ENCODE measurements around the gene ANXA5.

The ANXA5 gene

GRCh38 chr4:121712001-121712651 lies 15.3 kb upstream of the ANXA5 start:
- DNase-seq (ENCODE audit: low read depth in 2 of 3, low spot score in 1 of 3), result no peak

GRCh38 chr4:121711263-121712000 lies 14.7 kb upstream of the ANXA5 start:
- peak in 1 of 3 donors; percentile 47 for DNase-seq (ENCODE audit: low read depth in 2 of 3, low spot score in 1 of 3)

GRCh38 chr4:121709766-121710405 lies 13.1 kb upstream of the ANXA5 start:
- no peak for DNase-seq (ENCODE audit: low read depth in 2 of 3, low spot score in 1 of 3)

GRCh38 chr4:121707344-121707743 lies 10.6 kb upstream of the ANXA5 start:
- no peak for DNase-seq (ENCODE audit: low read depth in 2 of 3, low spot score in 1 of 3)

- DNase-seq (ENCODE audit: low read depth in 2 of 3, low spot score in 1 of 3), result peak; percentile 45 to 67 (median 46)
Measured at GRCh38 chr4:121706595-121707021, 9.8 kb upstream of the ANXA5 start.

- no peak for DNase-seq (ENCODE audit: low read depth in 2 of 3, low spot score in 1 of 3)
Measured at GRCh38 chr4:121705521-121705920, 8.7 kb upstream of the ANXA5 start.

GRCh38 chr4:121702136-121702535 lies 5.4 kb upstream of the ANXA5 start:
- DNase-seq (ENCODE audit: low read depth in 2 of 3, low spot score in 1 of 3), result no peak

GRCh38 chr4:121701263-121701662 lies 4.5 kb upstream of the ANXA5 start:
- DNase-seq (ENCODE audit: low read depth in 2 of 3, low spot score in 1 of 3), result no peak

- DNase-seq (ENCODE audit: low read depth in 2 of 3, low spot score in 1 of 3), result no peak
Measured at GRCh38 chr4:121698236-121698671, 1.5 kb upstream of the ANXA5 start.

GRCh38 chr4:121697564-121697963 lies 784 bp upstream of the ANXA5 start:
- DNase-seq (ENCODE audit: low read depth in 2 of 3, low spot score in 1 of 3), result no peak

GRCh38 chr4:121696170-121696580 lies 605 bp downstream of the ANXA5 start:
- DNase-seq (ENCODE audit: low read depth in 2 of 3, low spot score in 1 of 3), result peak; percentile 40 to 60 (median 45)

- no peak for DNase-seq (ENCODE audit: low read depth in 2 of 3, low spot score in 1 of 3)
Measured at GRCh38 chr4:121693886-121694285, 2.9 kb downstream of the ANXA5 start.

- no peak for DNase-seq (ENCODE audit: low read depth in 2 of 3, low spot score in 1 of 3)
Measured at GRCh38 chr4:121693450-121693849, 3.3 kb downstream of the ANXA5 start.

- no peak for DNase-seq (ENCODE audit: low read depth in 2 of 3, low spot score in 1 of 3)
Measured at GRCh38 chr4:121692261-121692660, 4.5 kb downstream of the ANXA5 start.

- DNase-seq (ENCODE audit: low read depth in 2 of 3, low spot score in 1 of 3), result no peak
Measured at GRCh38 chr4:121690001-121690400, 6.8 kb downstream of the ANXA5 start.

GRCh38 chr4:121688701-121689100 lies 8.1 kb downstream of the ANXA5 start:
- DNase-seq (ENCODE audit: low read depth in 2 of 3, low spot score in 1 of 3), result no peak

GRCh38 chr4:121688261-121688660 lies 8.5 kb downstream of the ANXA5 start:
- no peak for DNase-seq (ENCODE audit: low read depth in 2 of 3, low spot score in 1 of 3)

GRCh38 chr4:121686255-121686654 lies 10.5 kb downstream of the ANXA5 start:
- no peak for DNase-seq (ENCODE audit: low read depth in 2 of 3, low spot score in 1 of 3)

GRCh38 chr4:121685257-121685656 lies 11.5 kb downstream of the ANXA5 start:
- DNase-seq (ENCODE audit: low read depth in 2 of 3, low spot score in 1 of 3), result no peak

- no peak for DNase-seq (ENCODE audit: low read depth in 2 of 3, low spot score in 1 of 3)
Measured at GRCh38 chr4:121684561-121684960, 12.2 kb downstream of the ANXA5 start.

- DNase-seq (ENCODE audit: low read depth in 2 of 3, low spot score in 1 of 3), result no peak
Measured at GRCh38 chr4:121684016-121684415, 12.8 kb downstream of the ANXA5 start.

GRCh38 chr4:121680571-121680970 lies 16.2 kb downstream of the ANXA5 start:
- DNase-seq (ENCODE audit: low read depth in 2 of 3, low spot score in 1 of 3), result no peak

Data from stimulated activated CD4-positive, alpha-beta T cell treated with anti-CD3 and anti-CD28 coated beads, Interleukin-12 subunit alpha, Interleukin-12 subunit beta, amount 100 ng/mL, for 48 hours (primary cell).